Left lung (tissue), 10 donors: ENCODE results near the gene ZNRF1. TPM values are rescaled to one million over a fixed set of nuclear protein-coding genes. Genes with fewer than 3 reads are reported as not detected.

Experiments
- ATAC-seq: fragments of 200-7000 bp; cut with Tn5 transposase; one replicate; pipeline ENCODE4 v1.9.1; 2020; ENCODE audit warnings: moderate library complexity
- DNase-seq, 4 donors: peaks; one replicate each; pipeline ENCODE4 v3.0.0-alpha.2; 2013 to 2020
- H3K27ac ChIP-seq, 2 donors: fragments of 200-600 bp; sonication (generic) in 1 of 2; one replicate each; pipeline versions ENCODE4 v1.5.0 to v1.8.0; 2020 to 2021
- H3K27me3 ChIP-seq, 2 donors: fragments of 200-600 bp; sonication (generic) in 1 of 2; one replicate each; pipeline versions ENCODE4 v1.5.0 to v1.8.0; 2020 to 2021
- H3K36me3 ChIP-seq, 2 donors: fragments of 200-600 bp; sonication (generic) in 1 of 2; one replicate each; pipeline versions ENCODE4 v1.5.0 to v1.8.0; 2020 to 2021
- H3K4me1 ChIP-seq, 2 donors: fragments of 200-600 bp; one replicate each; pipeline ENCODE4 v1.8.0; 2021
- H3K4me3 ChIP-seq, 2 donors: fragments of 200-600 bp; sonication (generic) in 1 of 2; one replicate each; pipeline versions ENCODE4 v1.5.0 to v1.8.0; 2020 to 2021; ENCODE audit warnings: mild to moderate bottlenecking in 1 of 2
- H3K9me3 ChIP-seq, 2 donors: fragments of 200-600 bp; sonication (generic) in 1 of 2; one replicate each; pipeline versions ENCODE4 v1.5.0 to v1.8.0; 2020 to 2021
- CTCF ChIP-seq, 2 donors: fragments of 200-600 bp; sonication (generic) in 1 of 2; IDR thresholded peaks; one replicate each; pipeline versions ENCODE4 v1.5.0 to v1.8.0; 2021; ENCODE audit warnings: antibody characterized with exemption in 2 of 2
- intact Hi-C, 2 donors: fragments of 100-400 bp; cut with DNase I; formaldehyde crosslinking; loops; one replicate each; pipeline versions ENCODE4 v1.11.2 to v1.14.2; 2022
- polyA plus RNA-seq, 6 donors: library from polyadenylated mRNA; unstranded; fragments of 120-200 nt; gene quantifications; one replicate each; pipeline ENCODE4 v1.2.1, GENCODE V29; 2013; ENCODE audit not compliant: insufficient read length in 6 of 6
- total RNA-seq, 2 donors: library from RNA; stranded (reverse); fragmentation: NEBNext Ultra II Directional; extraction: Animal tissue kit (Norgen Biotek cat#: 25700); gene quantifications; one replicate each; pipeline ENCODE4 v1.2.1, GENCODE V29; 2021
- donor health status: DM: no; HTN: yes; CAD: no.
- donor health status: DM: no; HTN: no; CAD: no.

Gene ZNRF1
- total and polyA plus RNA-seq, 8 donors, result 24.3 to 60.8 (median 46.5) TPM

- no peak overlapping the region for H3K27ac ChIP-seq
- no peak overlapping the region for H3K4me3 ChIP-seq
- ATAC-seq (no peak), DNase-seq (no peak)
- no peaks in the 10 kb centered on the region for H3K27me3 ChIP-seq
- no peak for TF ChIP-seq CTCF (IDR thresholded peaks at IDR 0.05)
- peaks cover 0 to 6% of the 10 kb centered on the region in 2 donors for H3K9me3 ChIP-seq
- no peaks in the 10 kb centered on the region for H3K4me1 ChIP-seq
- intact Hi-C loops, result no loop called here
- H3K36me3 ChIP-seq, result peaks cover 3 to 16% of the 10 kb centered on the region in 2 donors
These were observed 161.6 kb downstream of the ZNRF1 start for GRCh38 chr16:75160386-75160785.

Other genes with a start within 250 kb of the ZNRF1 start
- gene FA2H, start 224.2 kb upstream of the ZNRF1 start, total RNA-seq, result 1 to 10 TPM; 6.5 to 7.3 TPM
- gene FA2H, start 224.2 kb upstream of the ZNRF1 start, polyA plus RNA-seq, result 1 to 10 TPM; 3.3 to 7.1 (median 4.6) TPM
- gene WDR59, start 13.9 kb upstream of the ZNRF1 start, total RNA-seq, result 10 to 100 TPM; 46.9 to 47.1 TPM
- 100 to 1,000 TPM in 3 of 6 donors, 10 to 100 TPM in 3; 82.2 to 113 (median 101) TPM for gene WDR59, start 13.9 kb upstream of the ZNRF1 start, polyA plus RNA-seq
- gene LDHD, start 117.8 kb downstream of the ZNRF1 start, total RNA-seq, result 1 to 10 TPM; 7.3 to 9.9 TPM
- gene LDHD, start 117.8 kb downstream of the ZNRF1 start, polyA plus RNA-seq, result 1 to 10 TPM; 1.6 to 3.0 (median 2.5) TPM
- 1 to 10 TPM; 8.4 to 9.2 TPM for gene ZFP1, start 149.5 kb downstream of the ZNRF1 start, total RNA-seq
- gene ZFP1, start 149.5 kb downstream of the ZNRF1 start, polyA plus RNA-seq, result 10 to 100 TPM; 21.6 to 25.5 (median 23.3) TPM
- gene CTRB2, start 208.1 kb downstream of the ZNRF1 start, total RNA-seq, result not detected
- gene CTRB2, start 208.1 kb downstream of the ZNRF1 start, polyA plus RNA-seq, result under 1 TPM in 1 of 6 donors, not detected in 5; 0.14 TPM
- gene CTRB1, start 220.0 kb downstream of the ZNRF1 start, total RNA-seq, result not detected
- gene CTRB1, start 220.0 kb downstream of the ZNRF1 start, polyA plus RNA-seq, result under 1 TPM in 3 of 6 donors, not detected in 3; 0.12 to 0.20 (median 0.20) TPM